A673 (cell line): ENCODE data around the gene PTPRK. TPM values are rescaled to one million over a fixed set of nuclear protein-coding genes. Genes with fewer than 3 reads are reported as not detected.

Experiments
- BruUV-seq: library from RNA; stranded (reverse); fragments of 400-500 nt; replicated peaks from 2 replicates; lab custom pipeline; 2021; lab: Mats Ljungman, UMichigan
- CTCF ChIA-PET: fragments of 300-600 bp; sonication (Branson Sonifier 250); formaldehyde crosslinking; loops from one replicate; lab custom pipeline; 2022; ENCODE audit warnings: antibody characterized with exemption; lab: Charles Lee
- POLR2A ChIA-PET: fragments of 300-600 bp; sonication (Branson Sonifier 250); formaldehyde crosslinking; loops from one replicate; lab custom pipeline; 2022; ENCODE audit warnings: antibody characterized with exemption; ENCODE audit not compliant: low non-redundant PET; lab: Charles Lee
- DNase-seq: peaks from one replicate; pipeline ENCODE4 v3.0.0-alpha.2; 2015; ENCODE audit warnings: low spot score
- H3K27ac ChIP-seq: fragments of 200-600 bp; sonication (generic); 2 replicates; pipeline ENCODE4 v1.5.1; 2016; ENCODE audit warnings: mixed run types, low read depth, mild to moderate bottlenecking, mixed read lengths, antibody characterized with exemption, low read length; ENCODE audit not compliant: poor library complexity, severe bottlenecking
- H3K27me3 ChIP-seq: fragments of 200-600 bp; sonication (generic); replicated peaks from 2 replicates; pipeline ENCODE4 v1.6.1; 2017; ENCODE audit warnings: mixed run types, low read depth, mild to moderate bottlenecking, mixed read lengths, antibody characterized with exemption, low read length; ENCODE audit not compliant: insufficient read depth, poor library complexity
- H3K36me3 ChIP-seq: fragments of 200-600 bp; sonication (generic); 2 replicates; pipeline ENCODE4 v1.6.1; 2016; ENCODE audit warnings: mixed run types, mild to moderate bottlenecking, mixed read lengths, antibody characterized with exemption, low read length; ENCODE audit not compliant: insufficient read depth, poor library complexity, severe bottlenecking
- H3K4me1 ChIP-seq: fragments of 200-600 bp; sonication (generic); 2 replicates; pipeline ENCODE4 v1.6.1; 2017; ENCODE audit warnings: mixed run types, mild to moderate bottlenecking, mixed read lengths, antibody characterized with exemption, low read length; ENCODE audit not compliant: insufficient read depth, poor library complexity, severe bottlenecking
- H3K4me3 ChIP-seq: fragments of 200-600 bp; sonication (generic); 2 replicates; pipeline ENCODE4 v1.5.1; 2016; ENCODE audit warnings: low read depth, mixed run types, mild to moderate bottlenecking, mixed read lengths, low read length; ENCODE audit not compliant: poor library complexity, severe bottlenecking
- H3K9me3 ChIP-seq: fragments of 200-600 bp; sonication (generic); 2 replicates; pipeline ENCODE4 v1.6.1; 2016; ENCODE audit warnings: mixed run types, low read depth, mild to moderate bottlenecking, mixed read lengths, antibody characterized with exemption, low read length; ENCODE audit not compliant: poor library complexity, severe bottlenecking
- EZH2 ChIP-seq: fragments of 200-600 bp; sonication (generic); IDR thresholded peaks from 2 replicates; pipeline ENCODE4 v1.6.1; 2017; ENCODE audit warnings: borderline replicate concordance, low read depth, mild to moderate bottlenecking, mixed read lengths, antibody characterized with exemption, low read length; ENCODE audit not compliant: poor library complexity, severe bottlenecking
- intact Hi-C: fragments of 100-400 bp; cut with micrococcal nuclease; formaldehyde crosslinking; loops from one replicate; pipeline ENCODE4 v1.10.0; 2022; ENCODE audit not compliant: unreplicated experiment
- total RNA-seq: library from RNA; stranded (reverse); gene quantifications from 2 replicates; pipeline ENCODE4 v1.2.3, GENCODE V29; 2021
- TF ChIP-seq, protein P1 (sequence below): fragments of 300-800, 200-600 bp; sonication (generic); conservative IDR thresholded peaks from 2 replicates; pipeline ENCODE4 v1.5.1; 2017; ENCODE audit warnings: low read depth, mild to moderate bottlenecking, antibody characterized with exemption, low read length, moderate library complexity, mixed read lengths

PTPRK gene
- total RNA-seq, 1 experiment from 2014 or later = 77.3 TPM

DNA sequence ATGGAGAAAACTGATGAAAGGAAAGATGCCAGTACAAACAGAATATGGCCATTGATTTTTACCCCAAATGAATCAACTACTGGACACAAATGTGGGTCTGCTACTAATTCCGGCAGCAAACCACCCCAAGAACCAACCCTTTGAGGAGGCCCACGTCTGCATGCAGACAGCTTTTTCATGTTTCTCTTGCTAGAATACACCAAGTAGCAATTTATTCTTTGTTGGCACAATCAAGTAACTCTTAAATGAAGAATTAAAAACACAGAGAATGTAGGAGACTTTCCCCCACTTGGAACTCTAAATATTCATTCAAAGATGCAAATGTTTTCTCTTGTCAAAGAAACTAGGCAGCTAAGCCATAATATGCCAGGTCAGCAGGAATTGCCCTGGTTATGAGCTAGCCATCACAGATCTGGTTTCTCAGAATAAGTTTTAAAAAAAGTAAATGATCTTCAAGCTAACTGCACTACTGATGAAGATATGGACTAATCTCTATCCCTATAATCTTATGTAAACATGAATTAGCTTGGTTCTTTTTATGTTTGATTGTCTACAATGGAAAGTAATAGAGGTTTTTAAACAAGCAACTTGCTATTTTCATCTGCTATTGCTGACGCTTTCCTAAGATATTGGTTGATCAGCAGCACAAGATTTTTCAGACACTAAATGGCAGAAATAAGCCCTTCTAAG, 456.4 kb downstream of the PTPRK start:
- TF ChIP-seq, protein P1, sequence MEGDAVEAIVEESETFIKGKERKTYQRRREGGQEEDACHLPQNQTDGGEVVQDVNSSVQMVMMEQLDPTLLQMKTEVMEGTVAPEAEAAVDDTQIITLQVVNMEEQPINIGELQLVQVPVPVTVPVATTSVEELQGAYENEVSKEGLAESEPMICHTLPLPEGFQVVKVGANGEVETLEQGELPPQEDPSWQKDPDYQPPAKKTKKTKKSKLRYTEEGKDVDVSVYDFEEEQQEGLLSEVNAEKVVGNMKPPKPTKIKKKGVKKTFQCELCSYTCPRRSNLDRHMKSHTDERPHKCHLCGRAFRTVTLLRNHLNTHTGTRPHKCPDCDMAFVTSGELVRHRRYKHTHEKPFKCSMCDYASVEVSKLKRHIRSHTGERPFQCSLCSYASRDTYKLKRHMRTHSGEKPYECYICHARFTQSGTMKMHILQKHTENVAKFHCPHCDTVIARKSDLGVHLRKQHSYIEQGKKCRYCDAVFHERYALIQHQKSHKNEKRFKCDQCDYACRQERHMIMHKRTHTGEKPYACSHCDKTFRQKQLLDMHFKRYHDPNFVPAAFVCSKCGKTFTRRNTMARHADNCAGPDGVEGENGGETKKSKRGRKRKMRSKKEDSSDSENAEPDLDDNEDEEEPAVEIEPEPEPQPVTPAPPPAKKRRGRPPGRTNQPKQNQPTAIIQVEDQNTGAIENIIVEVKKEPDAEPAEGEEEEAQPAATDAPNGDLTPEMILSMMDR = no peak
- no peak for TF ChIP-seq EZH2
- Histone ChIP-seq H3K36me3 (no peaks in the 10 kb centered on the region), H3K4me1 (peaks cover 24% of the 10 kb centered on the region), H3K27ac (no peak overlapping the region), H3K4me3 (no peak overlapping the region), H3K27me3 (no peaks in the 10 kb centered on the region), H3K9me3 (no peaks in the 10 kb centered on the region)
- DNase-seq = no peak
- intact Hi-C loops = no loop called here
- BruUV-seq = no TSS peak
- CTCF ChIA-PET = no interaction called here
- POLR2A ChIA-PET = no interaction called here

DNA sequence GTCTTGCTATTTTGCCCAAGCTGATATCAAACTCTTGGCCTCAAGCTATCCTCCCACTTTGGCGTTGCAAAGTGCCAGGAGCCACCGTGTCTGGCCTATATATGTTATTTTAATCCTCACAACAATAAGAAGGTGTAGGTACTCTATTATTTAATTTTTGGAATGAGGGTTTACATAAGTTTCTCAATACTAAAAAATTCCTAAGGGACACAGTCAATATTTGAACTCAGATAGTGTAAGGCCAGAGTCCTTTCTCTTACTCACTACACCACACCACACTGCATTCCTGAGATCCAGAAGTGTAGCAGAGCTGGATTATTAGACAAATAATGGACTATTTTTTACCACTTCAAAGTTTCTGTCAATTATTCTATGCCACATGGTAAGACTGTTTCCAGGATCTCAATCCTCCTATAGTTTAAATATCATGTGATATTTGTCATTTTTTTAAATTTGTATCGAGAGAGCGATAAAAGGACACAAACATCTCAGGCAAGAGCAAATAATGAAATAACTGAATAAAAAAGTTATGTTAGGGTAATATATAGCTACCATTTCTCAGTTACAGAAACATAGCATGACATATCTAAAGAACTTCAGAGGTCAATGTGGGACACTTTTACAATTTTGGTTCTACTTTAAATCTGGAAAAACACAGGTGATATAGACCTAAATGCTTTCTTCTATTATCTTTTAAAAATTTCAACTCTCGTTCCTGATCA, 457.4 kb downstream of the PTPRK start:
- intact Hi-C loops = no loop called here
- ChIA-PET CTCF (no interaction called here), POLR2A (no interaction called here)
- no TSS peak for BruUV-seq
- Histone ChIP-seq H3K4me3 (no peak overlapping the region), H3K4me1 (peaks cover 24% of the 10 kb centered on the region), H3K27me3 (no peaks in the 10 kb centered on the region), H3K9me3 (no peaks in the 10 kb centered on the region), H3K27ac (no peak overlapping the region), H3K36me3 (no peaks in the 10 kb centered on the region)
- no peak for DNase-seq
- no peak for TF ChIP-seq EZH2
- TF ChIP-seq, protein P1 = no peak

DNA sequence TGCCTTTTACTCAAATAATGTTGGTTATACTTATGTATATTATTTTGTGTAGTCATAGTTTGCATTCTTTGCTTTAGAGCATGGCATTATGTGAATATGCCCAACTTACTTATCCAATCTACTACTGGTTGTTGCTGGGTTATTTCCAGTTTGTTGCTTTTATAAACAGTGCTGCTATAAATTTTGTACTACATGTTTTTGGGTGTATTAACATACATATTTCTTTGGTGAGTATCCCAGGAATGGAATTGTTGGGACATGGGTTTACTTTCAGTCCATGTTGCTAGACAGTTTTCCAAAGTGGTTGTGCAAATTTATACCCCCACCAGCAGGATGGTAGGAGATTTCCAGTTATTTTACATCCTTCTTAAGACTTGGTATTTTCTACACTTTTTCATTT, 462.5 kb downstream of the PTPRK start:
- CTCF ChIA-PET = no interaction called here
- intact Hi-C loops = no loop called here
- Histone ChIP-seq H3K9me3 (no peaks in the 10 kb centered on the region), H3K27me3 (no peaks in the 10 kb centered on the region), H3K36me3 (no peaks in the 10 kb centered on the region), H3K27ac (no peak overlapping the region), H3K4me3 (no peak overlapping the region), H3K4me1 (no peaks in the 10 kb centered on the region)
- POLR2A ChIA-PET = no interaction called here
- no TSS peak for BruUV-seq
- TF ChIP-seq EZH2 = no peak
- TF ChIP-seq, protein P1 = no peak
- DNase-seq = no peak
